Measurements from ENCODE around the gene MAPRE3.
A peak's percentile ranks its signal among the peaks of the same experiment; 100 is the strongest.
"Not testable (repeated sequence)": the region's sequence is repeated elsewhere in the genome, so short reads cannot be mapped to it uniquely, and the experiment has no call there.

MAPRE3 gene

GRCh38 chr2:26970244-26970927 lies at the start of gene MAPRE3:
TSS of gene MAPRE3 (plus strand) at chr2:26970637. CDS start at chr2:27022219, 51,582 bp downstream.
- DNase-seq (ENCODE audit: low spot score) = peak; percentile 94

- DNase-seq (ENCODE audit: low spot score) = no peak
Observed at GRCh38 chr2:26921323-26921722, 49.1 kb upstream of the MAPRE3 start.

- DNase-seq (ENCODE audit: low spot score) = peak; percentile 38
Observed at GRCh38 chr2:26922405-26923188, 47.8 kb upstream of the MAPRE3 start.

GRCh38 chr2:26923189-26923466 lies 47.3 kb upstream of the MAPRE3 start:
- not testable (repeated sequence) for DNase-seq (ENCODE audit: low spot score)

GRCh38 chr2:26924731-26925099 lies 45.7 kb upstream of the MAPRE3 start:
- DNase-seq (ENCODE audit: low spot score) = no peak

- DNase-seq (ENCODE audit: low spot score) = no peak
Observed at GRCh38 chr2:26925100-26925791, 45.2 kb upstream of the MAPRE3 start.

- no peak for DNase-seq (ENCODE audit: low spot score)
Observed at GRCh38 chr2:26927221-26927620, 43.2 kb upstream of the MAPRE3 start.

GRCh38 chr2:26932974-26933373 lies 37.5 kb upstream of the MAPRE3 start:
- DNase-seq (ENCODE audit: low spot score) = no peak

GRCh38 chr2:26933431-26934334 lies 36.8 kb upstream of the MAPRE3 start:
- DNase-seq (ENCODE audit: low spot score) = no peak

GRCh38 chr2:26934335-26934724 lies 36.1 kb upstream of the MAPRE3 start:
- DNase-seq (ENCODE audit: low spot score) = no peak

- no peak for DNase-seq (ENCODE audit: low spot score)
Observed at GRCh38 chr2:26934985-26935384, 35.5 kb upstream of the MAPRE3 start.

GRCh38 chr2:26936855-26937254 lies 33.6 kb upstream of the MAPRE3 start:
- DNase-seq (ENCODE audit: low spot score) = no peak

- DNase-seq (ENCODE audit: low spot score) = no peak
Observed at GRCh38 chr2:26938399-26939118, 31.9 kb upstream of the MAPRE3 start.

GRCh38 chr2:26940001-26940400 lies 30.4 kb upstream of the MAPRE3 start:
- DNase-seq (ENCODE audit: low spot score) = no peak

- DNase-seq (ENCODE audit: low spot score) = no peak
Observed at GRCh38 chr2:26941486-26941885, 29.0 kb upstream of the MAPRE3 start.

GRCh38 chr2:26942543-26943295 lies 27.7 kb upstream of the MAPRE3 start:
- DNase-seq (ENCODE audit: low spot score) = peak; percentile 80

- DNase-seq (ENCODE audit: low spot score) = no peak
Observed at GRCh38 chr2:26945991-26946750, 24.3 kb upstream of the MAPRE3 start.

GRCh38 chr2:26946841-26947784 lies 23.3 kb upstream of the MAPRE3 start:
- peak; percentile 50 for DNase-seq (ENCODE audit: low spot score)

- DNase-seq (ENCODE audit: low spot score) = no peak
Observed at GRCh38 chr2:26948800-26949199, 21.6 kb upstream of the MAPRE3 start.

Measured in AG08395 (cell line).